ENCODE results near the gene HIPK1.
A peak's percentile ranks its signal among the peaks of the same experiment; 100 is the strongest.

Gene HIPK1

DNA sequence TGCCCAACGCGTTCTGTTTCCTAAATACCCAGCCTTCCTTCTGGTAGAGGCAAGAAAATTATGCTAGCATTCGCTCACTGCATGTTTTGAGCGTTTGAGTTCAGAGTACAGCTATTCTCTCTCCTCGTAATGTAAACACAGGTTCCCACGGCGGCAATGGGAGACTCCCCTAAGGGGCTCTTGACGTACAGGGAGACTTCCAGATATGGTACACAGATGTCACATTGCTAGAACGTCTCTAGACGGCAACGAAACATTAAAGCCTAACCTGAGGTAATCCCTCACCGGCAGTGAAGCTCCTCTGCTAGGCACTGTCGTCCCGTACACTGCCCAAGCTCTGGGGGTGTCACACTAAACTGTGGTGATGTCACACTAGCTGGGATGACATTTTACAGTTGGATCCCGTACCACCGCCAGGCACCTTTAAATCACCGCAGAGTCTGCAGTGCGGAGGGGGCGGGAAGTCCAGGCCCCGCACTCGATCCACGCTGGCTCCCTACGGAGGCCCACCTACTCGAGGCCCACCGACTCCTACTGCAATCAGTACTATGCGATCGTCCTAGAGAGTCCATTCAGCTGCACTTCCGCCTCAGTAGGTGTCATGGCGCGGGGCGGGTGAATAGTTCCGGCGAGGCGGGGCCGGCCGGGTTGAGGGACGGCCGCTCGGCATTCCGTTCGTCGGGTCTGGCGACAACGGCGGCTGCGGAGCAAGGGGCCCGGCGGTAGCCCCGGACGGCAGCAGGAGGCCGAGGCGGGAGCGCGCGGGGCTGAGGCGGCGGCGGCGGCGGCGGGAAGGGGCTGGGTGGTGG, at the start of gene HIPK1:
Gene HIPK1, plus strand, starts transcription at position 384 of the 809 bp plus-strand sequence.
- DNase-seq = peak; percentile 35

- no peak for DNase-seq
Observed at GRCh38 chr1:113879739-113880038, 49.4 kb upstream of the HIPK1 start.

DNA sequence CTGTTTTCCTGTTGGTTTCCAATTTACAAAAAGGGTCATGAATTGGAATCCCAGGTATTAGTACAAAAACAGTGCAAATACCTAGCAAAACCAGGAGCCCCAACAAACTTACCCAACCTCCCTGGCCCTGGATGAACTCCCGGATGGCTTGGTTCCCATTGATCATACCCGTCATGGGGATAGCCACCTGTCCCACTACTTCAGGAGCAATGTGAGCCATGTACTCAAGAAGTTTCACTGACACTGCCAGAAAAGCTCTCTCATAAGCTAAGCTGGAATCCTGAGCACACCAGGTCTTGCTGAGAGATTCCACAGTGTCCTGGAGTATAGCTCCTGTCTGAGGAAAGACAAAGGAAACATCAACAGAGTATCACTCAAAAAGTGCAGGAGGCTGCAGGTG, 47.5 kb upstream of the HIPK1 start:
- no peak for DNase-seq

GRCh38 chr1:113886417-113887401, 42.4 kb upstream of the HIPK1 start:
- DNase-seq = no peak

DNA sequence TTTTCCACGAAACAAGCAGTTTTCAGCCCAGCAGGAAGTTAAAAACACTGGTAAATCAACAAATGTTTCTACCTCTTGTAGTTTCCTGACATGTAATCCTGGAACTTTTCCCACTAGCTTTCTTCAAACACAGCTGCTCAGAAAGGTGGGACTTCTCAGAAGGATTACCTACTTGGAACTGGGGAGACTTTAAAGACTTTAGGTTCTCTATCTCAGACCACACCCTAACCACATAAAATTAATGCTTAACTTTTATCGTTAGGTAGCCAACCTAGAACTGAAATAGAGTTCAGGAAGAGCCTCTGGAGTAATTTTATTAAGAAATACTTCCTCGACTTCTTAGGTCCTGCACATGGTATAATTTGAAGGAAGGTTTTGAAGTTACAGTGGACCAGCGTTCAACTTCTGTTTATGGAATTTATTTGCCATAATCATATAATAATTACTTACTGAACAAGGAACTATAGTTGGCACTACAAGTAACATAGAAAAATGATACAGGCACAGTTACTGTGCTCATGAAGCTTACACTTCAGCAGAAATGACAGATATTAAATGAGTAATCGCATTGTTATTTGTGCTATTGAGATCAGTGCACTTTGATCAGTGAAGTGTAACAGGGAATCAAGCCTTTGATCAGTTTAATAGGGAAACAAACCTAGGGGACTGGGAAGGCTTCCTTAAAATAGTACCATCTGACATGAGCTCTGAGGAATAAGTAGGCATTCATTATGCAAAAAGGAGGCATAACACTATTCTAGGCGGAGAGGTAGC, 41.5 kb upstream of the HIPK1 start, which contains the start of gene BCL2L15:
Gene BCL2L15, minus strand, starts transcription at position 180 of the 774 bp plus-strand sequence. CDS start 206 bp downstream, outside the sequence.
- no peak for DNase-seq

DNA sequence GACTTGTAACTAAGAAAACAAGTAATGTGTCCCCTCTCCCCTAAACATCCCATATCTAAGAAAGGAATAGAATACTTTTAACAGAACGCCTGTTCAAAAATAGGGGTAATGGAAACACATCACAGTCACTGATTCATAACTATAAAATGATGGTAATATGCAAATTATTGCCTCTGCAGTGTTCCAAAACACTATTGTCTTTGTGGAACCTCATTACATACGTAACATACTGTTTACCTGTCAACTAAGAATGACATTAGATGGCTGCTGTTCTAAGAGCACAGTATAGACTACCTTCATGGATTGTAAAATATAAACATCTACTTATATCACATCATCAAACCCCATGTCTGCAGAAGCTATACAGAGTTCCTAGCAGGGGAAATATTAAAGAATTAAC, 38.3 kb upstream of the HIPK1 start:
- DNase-seq = no peak

GRCh38 chr1:113891631-113892220, 37.4 kb upstream of the HIPK1 start:
- no peak for DNase-seq

GRCh38 chr1:113893267-113893666, 35.9 kb upstream of the HIPK1 start:
- DNase-seq = no peak

GRCh38 chr1:113895098-113895497, 34.0 kb upstream of the HIPK1 start:
- no peak for DNase-seq

GRCh38 chr1:113895961-113896360, 33.2 kb upstream of the HIPK1 start:
- no peak for DNase-seq

GRCh38 chr1:113898241-113898814, 30.8 kb upstream of the HIPK1 start:
- no peak for DNase-seq

- DNase-seq = no peak
Observed at GRCh38 chr1:113899111-113899510, 30.0 kb upstream of the HIPK1 start.

GRCh38 chr1:113901191-113901590, 27.9 kb upstream of the HIPK1 start:
- DNase-seq = no peak

- DNase-seq = no peak
Observed at GRCh38 chr1:113903501-113904292, 25.4 kb upstream of the HIPK1 start.

GRCh38 chr1:113904293-113904673, 24.8 kb upstream of the HIPK1 start:
- no peak for DNase-seq

DNA sequence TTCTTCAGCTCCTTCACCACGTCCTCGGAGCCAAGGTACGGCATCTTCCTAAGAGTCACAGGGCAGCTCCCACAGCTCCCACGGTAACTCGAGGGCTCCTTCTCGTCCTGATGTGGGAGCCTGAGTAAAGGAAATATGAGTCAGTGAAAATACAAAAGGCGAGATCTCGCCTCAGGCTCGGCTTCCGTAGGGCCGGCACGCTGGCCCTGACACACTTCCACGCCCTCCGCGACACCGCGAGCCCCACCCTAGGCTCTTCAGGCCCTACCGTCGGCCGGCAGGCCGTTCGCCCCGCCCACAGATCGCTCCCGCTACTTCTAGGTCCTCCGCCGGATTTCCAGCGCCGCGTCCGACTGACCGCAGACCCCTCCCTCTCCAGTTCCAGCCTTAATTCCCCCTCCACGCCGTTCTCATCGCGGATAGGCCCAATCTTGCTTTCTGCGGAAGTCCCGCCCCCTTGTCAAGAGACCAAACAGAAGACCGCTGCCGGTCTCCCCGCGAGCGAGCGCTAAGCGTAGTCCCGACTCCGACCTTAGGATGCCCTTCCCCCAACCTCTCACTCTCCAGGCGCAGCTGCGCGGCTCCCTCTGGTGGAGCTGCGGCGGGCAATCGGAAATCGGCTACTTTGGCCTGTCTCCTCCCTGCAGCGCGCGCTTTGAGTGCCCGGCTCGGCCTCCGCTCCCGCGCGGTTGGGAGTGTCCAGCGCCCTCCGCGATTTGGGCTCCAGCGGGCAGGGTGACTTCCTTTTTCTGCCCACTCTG, 24.3 kb upstream of the HIPK1 start, which contains the start of the genes AP4B1 and DCLRE1B:
Gene AP4B1, minus strand, starts transcription at position 126 of the 761 bp plus-strand sequence. Its CDS starts 82 bp downstream, at position 44.
Gene DCLRE1B, plus strand, starts transcription at position 653 of the 761 bp plus-strand sequence. CDS start 261 bp downstream, outside the sequence.
- DNase-seq = peak; percentile 98

- DNase-seq = no peak
Observed at GRCh38 chr1:113905435-113905861, 23.7 kb upstream of the HIPK1 start.

GRCh38 chr1:113912594-113913311, 16.4 kb upstream of the HIPK1 start:
- no peak for DNase-seq

- DNase-seq = no peak
Observed at GRCh38 chr1:113913312-113913668, 15.8 kb upstream of the HIPK1 start.

Measured in SIG-M5 (cell line).